Measurements from ENCODE around the gene CLIP2. TPM values are rescaled to one million over a fixed set of nuclear protein-coding genes. Genes with fewer than 3 reads are reported as not detected.
"Not testable (repeated sequence)": the region's sequence is repeated elsewhere in the genome, so short reads cannot be mapped to it uniquely, and the experiment has no call there.

The CLIP2 gene
- total RNA-seq, 4 donors from 2014 or later, result 35.4 to 212 (median 76.6) TPM

GRCh38 chr7:74429153-74429747, 140.0 kb downstream of the CLIP2 start:
- H3K9me3 ChIP-seq, result no peaks in the 10 kb centered on the region
- no peaks in the 10 kb centered on the region for H3K4me1 ChIP-seq
- TF ChIP-seq CTCF (IDR thresholded peaks at IDR 0.05) (no peak), POLR2A (IDR thresholded peaks at IDR 0.05) (no peak)
- DNase-seq, result no peak
- H3K36me3 ChIP-seq, result no peaks in the 10 kb centered on the region
- H3K4me3 ChIP-seq, result no peak overlapping the region
- no peak overlapping the region for H3K27ac ChIP-seq
- no peaks in the 10 kb centered on the region for H3K27me3 ChIP-seq

GRCh38 chr7:74430409-74430808, 141.2 kb downstream of the CLIP2 start:
- not testable (repeated sequence) for H3K36me3 ChIP-seq, H3K9me3 ChIP-seq, DNase-seq, H3K4me1 ChIP-seq, H3K4me3 ChIP-seq, H3K27ac ChIP-seq, H3K27me3 ChIP-seq

- Histone ChIP-seq H3K4me3 (no peak overlapping the region), H3K9me3 (no peaks in the 10 kb centered on the region), H3K4me1 (no peaks in the 10 kb centered on the region), H3K36me3 (no peaks in the 10 kb centered on the region), H3K27ac (no peak overlapping the region), H3K27me3 (no peaks in the 10 kb centered on the region)
- TF ChIP-seq POLR2A (IDR thresholded peaks at IDR 0.05) (no peak), CTCF (IDR thresholded peaks at IDR 0.05) (no peak)
- no peak for DNase-seq
These were observed 141.8 kb downstream of the CLIP2 start for GRCh38 chr7:74430961-74431466.

- H3K27ac ChIP-seq, H3K4me3 ChIP-seq, DNase-seq, H3K27me3 ChIP-seq, H3K36me3 ChIP-seq, H3K4me1 ChIP-seq, H3K9me3 ChIP-seq: not testable (repeated sequence)
These were observed 148.0 kb downstream of the CLIP2 start for GRCh38 chr7:74437291-74437571.

GRCh38 chr7:74438327-74438726, 149.1 kb downstream of the CLIP2 start:
- no peak for DNase-seq
- no peaks in the 10 kb centered on the region for H3K9me3 ChIP-seq
- TF ChIP-seq POLR2A (IDR thresholded peaks at IDR 0.05), result no peak
- no peak for TF ChIP-seq CTCF (IDR thresholded peaks at IDR 0.05)
- no peak overlapping the region for H3K27ac ChIP-seq
- no peaks in the 10 kb centered on the region for H3K27me3 ChIP-seq
- peaks cover 0 to 4% (median 0%) of the 10 kb centered on the region in 4 donors for H3K4me1 ChIP-seq
- H3K36me3 ChIP-seq, result no peaks in the 10 kb centered on the region
- no peak overlapping the region for H3K4me3 ChIP-seq

- H3K4me3 ChIP-seq, result no peak overlapping the region
- TF ChIP-seq POLR2A (IDR thresholded peaks at IDR 0.05) (no peak), CTCF (IDR thresholded peaks at IDR 0.05) (no peak)
- H3K36me3 ChIP-seq, result no peaks in the 10 kb centered on the region
- H3K9me3 ChIP-seq, result no peaks in the 10 kb centered on the region
- DNase-seq, result no peak
- H3K4me1 ChIP-seq, result peaks cover 0 to 4% (median 0%) of the 10 kb centered on the region in 4 donors
- H3K27ac ChIP-seq, result no peak overlapping the region
- no peaks in the 10 kb centered on the region for H3K27me3 ChIP-seq
These were observed 150.3 kb downstream of the CLIP2 start for GRCh38 chr7:74439541-74439940.

GRCh38 chr7:74440143-74440542, 150.9 kb downstream of the CLIP2 start:
- H3K27me3 ChIP-seq, result not testable (repeated sequence)

More at GRCh38 chr7:74440143-74440542, 150.9 kb downstream of the CLIP2 start:
- DNase-seq, H3K9me3 ChIP-seq, H3K4me3 ChIP-seq, H3K36me3 ChIP-seq, H3K4me1 ChIP-seq, H3K27ac ChIP-seq: not testable (repeated sequence)

Measured in Peyer's patch (tissue), 4 donors.